Stimulated activated CD4-positive, alpha-beta T cell treated with anti-CD3 and anti-CD28 coated beads, Interleukin-2, amount 100 ng/mL, for 4 hours (primary cell): ENCODE measurements around the gene BAK1.
"Not testable (repeated sequence)": the region's sequence is repeated elsewhere in the genome, so short reads cannot be mapped to it uniquely, and the experiment has no call there.

Experiments
- DNase-seq: peaks from one replicate; pipeline ENCODE4 v3.0.0-alpha.2; 2020; ENCODE audit warnings: low read depth

BAK1 gene

GRCh38 chr6:33551538-33551937 lies 28.5 kb downstream of the BAK1 start:
- DNase-seq, result no peak

DNA sequence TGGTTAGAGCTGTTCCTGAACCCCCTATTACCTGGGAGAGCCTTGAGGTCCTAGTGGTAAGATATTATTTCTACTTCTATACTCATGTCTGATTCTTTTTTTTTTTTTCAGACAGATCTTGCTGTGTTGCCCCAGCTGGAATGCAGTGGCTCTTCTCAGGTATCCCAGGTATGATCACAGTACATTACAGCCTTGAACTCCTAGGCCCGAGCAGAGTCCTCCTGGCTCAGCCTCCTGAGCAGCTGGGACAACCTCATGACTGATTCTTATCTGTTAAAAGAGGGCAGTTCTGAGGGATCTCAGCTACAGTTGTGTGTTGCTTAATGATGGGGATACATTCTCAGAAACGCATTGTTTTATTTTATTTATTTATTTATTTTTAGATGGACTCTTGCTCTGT lies 30.2 kb downstream of the BAK1 start:
- no peak for DNase-seq

- no peak for DNase-seq
These were observed 30.9 kb downstream of the BAK1 start for GRCh38 chr6:33549196-33549595.

DNA sequence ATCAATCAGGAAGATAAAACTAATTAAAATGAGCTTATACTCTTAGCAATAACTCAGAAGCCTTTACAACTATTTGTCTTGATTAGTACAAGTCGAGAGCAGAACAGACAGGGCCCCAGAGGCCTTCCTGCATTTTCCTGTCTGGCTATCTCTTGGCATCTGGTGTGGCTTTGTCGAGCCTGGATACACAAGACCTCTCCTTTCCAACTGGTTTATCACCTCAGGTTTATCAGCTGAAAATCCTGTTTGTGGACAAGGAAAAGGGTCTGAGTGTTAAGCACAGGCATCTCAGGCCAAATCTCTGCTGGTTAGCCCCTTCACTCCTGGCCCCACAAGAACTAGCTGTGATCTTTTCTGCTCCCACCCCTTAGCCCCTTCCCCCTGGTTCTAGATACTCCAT lies 32.6 kb downstream of the BAK1 start:
- no peak for DNase-seq

DNA sequence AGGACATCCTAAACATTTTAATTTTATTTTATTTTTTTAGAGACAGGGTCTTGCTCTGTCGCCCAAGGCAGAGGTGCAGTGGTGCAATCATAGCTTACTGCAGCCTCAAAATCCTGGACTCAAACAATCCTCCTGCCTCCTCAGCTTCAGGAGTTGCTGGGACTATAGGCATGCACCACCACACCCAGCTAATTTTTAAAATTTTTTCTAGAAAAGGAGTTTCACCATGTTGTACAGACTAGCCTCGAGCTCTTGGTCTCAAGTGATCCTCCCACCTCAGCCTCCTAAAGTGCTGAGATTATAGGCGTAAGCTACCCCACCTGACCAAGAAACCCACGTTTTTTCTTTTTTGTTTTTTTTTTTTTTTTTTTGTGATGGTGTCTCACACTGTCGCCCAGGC lies 33.3 kb downstream of the BAK1 start:
- DNase-seq, result no peak

GRCh38 chr6:33545292-33545691 lies 34.8 kb downstream of the BAK1 start:
- not testable (repeated sequence) for DNase-seq

GRCh38 chr6:33543116-33543515 lies 37.0 kb downstream of the BAK1 start:
- DNase-seq, result no peak

DNA sequence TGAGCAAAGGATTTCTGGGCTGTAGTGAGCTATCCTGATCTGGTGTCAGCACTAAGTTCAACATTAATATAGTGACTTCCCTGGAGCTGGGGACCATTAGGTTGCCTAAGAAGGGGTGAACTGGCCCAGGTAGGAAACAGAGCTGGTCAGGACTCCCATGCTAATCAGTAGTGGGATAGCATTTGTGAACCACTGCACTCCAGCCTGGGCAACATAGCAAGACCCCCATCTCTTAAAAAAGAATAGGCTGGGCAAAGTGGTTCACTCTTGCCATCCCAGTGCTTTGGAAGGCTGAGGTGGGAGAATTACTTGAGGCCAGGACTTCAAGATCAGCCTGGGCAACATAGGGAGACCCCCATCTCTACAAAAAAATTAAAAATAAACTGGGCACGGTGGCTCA lies 39.3 kb downstream of the BAK1 start:
- DNase-seq, result no peak

- DNase-seq, result no peak
These were observed 45.4 kb downstream of the BAK1 start for GRCh38 chr6:33534702-33535101.

- DNase-seq, result peak; percentile 33
These were observed 46.8 kb downstream of the BAK1 start for GRCh38 chr6:33533163-33533869.

GRCh38 chr6:33532431-33532830 lies 47.6 kb downstream of the BAK1 start:
- not testable (repeated sequence) for DNase-seq

GRCh38 chr6:33530617-33531016 lies 49.5 kb downstream of the BAK1 start:
- not testable (repeated sequence) for DNase-seq
